ENCODE measurements around the gene ARHGAP29.

DNA sequence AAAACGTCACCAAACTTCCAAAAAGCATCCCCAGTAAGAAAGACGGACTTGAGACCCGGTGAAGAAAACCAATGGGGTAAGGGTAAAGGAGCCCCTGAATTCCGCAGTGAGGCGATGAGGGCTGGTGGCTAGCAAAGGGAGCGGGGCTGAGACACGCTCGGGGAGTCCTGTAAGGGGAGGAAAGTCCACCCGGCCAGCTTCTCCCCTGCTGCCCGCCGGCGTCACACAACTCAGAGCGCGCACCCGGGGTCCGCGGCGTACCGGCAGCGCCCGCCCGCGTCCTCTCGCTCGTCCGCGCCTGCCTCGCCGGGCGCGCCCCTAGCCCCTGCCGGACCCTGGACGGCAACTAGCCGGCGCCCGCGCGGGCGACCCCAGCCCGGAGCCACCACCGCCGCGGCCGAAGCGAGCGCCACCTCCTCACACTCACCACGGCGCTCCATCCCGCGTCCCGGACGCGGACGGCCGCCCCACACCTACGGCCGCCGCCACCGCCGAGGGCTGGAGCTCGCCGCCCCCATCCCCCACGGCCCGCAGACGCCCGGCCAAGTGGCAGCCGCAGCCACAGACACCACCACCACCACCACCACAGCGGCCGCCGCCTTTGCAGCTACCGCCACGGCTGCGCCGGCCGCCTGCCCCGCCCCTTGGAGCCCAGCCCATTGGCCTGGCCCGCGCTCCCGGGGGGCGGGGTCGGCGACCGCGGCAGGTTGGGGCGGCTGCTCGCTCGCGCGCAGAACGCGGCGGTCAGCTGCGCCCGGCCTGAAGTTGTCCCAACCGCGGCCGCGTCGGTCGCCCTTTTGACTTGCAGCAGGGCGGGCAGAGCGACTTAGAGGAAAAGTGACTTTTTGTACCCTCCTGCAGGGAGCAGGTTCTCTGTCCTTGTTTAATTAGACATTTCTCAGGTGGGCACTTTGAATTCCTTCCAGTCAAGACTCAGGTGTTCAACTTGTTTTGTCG lies 10.0 kb upstream of the ARHGAP29 start:
- TF ChIP-seq, protein P1, sequence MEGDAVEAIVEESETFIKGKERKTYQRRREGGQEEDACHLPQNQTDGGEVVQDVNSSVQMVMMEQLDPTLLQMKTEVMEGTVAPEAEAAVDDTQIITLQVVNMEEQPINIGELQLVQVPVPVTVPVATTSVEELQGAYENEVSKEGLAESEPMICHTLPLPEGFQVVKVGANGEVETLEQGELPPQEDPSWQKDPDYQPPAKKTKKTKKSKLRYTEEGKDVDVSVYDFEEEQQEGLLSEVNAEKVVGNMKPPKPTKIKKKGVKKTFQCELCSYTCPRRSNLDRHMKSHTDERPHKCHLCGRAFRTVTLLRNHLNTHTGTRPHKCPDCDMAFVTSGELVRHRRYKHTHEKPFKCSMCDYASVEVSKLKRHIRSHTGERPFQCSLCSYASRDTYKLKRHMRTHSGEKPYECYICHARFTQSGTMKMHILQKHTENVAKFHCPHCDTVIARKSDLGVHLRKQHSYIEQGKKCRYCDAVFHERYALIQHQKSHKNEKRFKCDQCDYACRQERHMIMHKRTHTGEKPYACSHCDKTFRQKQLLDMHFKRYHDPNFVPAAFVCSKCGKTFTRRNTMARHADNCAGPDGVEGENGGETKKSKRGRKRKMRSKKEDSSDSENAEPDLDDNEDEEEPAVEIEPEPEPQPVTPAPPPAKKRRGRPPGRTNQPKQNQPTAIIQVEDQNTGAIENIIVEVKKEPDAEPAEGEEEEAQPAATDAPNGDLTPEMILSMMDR (IDR thresholded peaks at IDR 0.05), result no peak
- TF ChIP-seq POLR2A (IDR thresholded peaks at IDR 0.05) (peak; percentile 25), POLR2AphosphoS5 (IDR thresholded peaks at IDR 0.05) (peak; percentile 47 to 78 (median 65))
